ENCODE results near the gene N4BP3.
A peak's percentile ranks its signal among the peaks of the same experiment; 100 is the strongest.

Gene N4BP3

DNA sequence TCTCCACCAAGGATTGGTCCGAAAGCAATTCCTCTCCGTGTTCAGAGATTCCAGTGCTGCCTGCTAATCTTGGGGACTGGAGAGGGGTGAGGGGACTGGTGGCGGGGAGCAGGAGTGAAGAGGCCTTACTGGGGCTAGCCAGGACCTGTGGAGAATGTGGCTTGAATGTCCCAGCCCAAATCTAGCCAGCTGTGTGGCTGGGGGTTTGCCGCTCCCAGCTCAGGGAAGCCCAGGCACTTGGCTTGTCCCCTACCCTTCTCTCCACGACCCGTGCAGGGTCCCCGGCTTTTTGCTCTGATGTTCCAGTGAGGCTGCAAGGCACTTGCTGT is 2.4 kb downstream of the N4BP3 start:
- H3K9me3 ChIP-seq (ENCODE audit: low read length) = no peaks in the 10 kb centered on the region
- no peak overlapping the region for H3K4me3 ChIP-seq (ENCODE audit: low read depth in 1 of 2, low read length in 2 of 2)
- peaks cover 17 to 53% of the 10 kb centered on the region in 2 donors for H3K27me3 ChIP-seq (ENCODE audit: control insufficient read depth in 1 of 2, insufficient read depth in 2 of 2, low read length in 2 of 2)
- H3K4me1 ChIP-seq (ENCODE audit: insufficient read depth, low read length) = no peaks in the 10 kb centered on the region
- H3K27ac ChIP-seq (ENCODE audit: low read depth, low read length) = no peak overlapping the region
- H3K9ac ChIP-seq (ENCODE audit: low read length) = no peak overlapping the region
- no peaks in the 10 kb centered on the region for H3K36me3 ChIP-seq (ENCODE audit: insufficient read depth, low read length)

- H3K36me3 ChIP-seq (ENCODE audit: insufficient read depth, low read length) = no peaks in the 10 kb centered on the region
- peaks cover 17 to 54% of the 10 kb centered on the region in 2 donors for H3K27me3 ChIP-seq (ENCODE audit: control insufficient read depth in 1 of 2, insufficient read depth in 2 of 2, low read length in 2 of 2)
- H3K9me3 ChIP-seq (ENCODE audit: low read length) = no peaks in the 10 kb centered on the region
- peaks cover 1% of the 10 kb centered on the region for H3K4me1 ChIP-seq (ENCODE audit: insufficient read depth, low read length)
- H3K4me3 ChIP-seq (ENCODE audit: low read depth in 1 of 2, low read length in 2 of 2) = no peak overlapping the region
- H3K27ac ChIP-seq (ENCODE audit: low read depth, low read length) = no peak overlapping the region
- no peak overlapping the region for H3K9ac ChIP-seq (ENCODE audit: low read length)
Measured at GRCh38 chr5:178116143-178116885, 3.0 kb downstream of the N4BP3 start.

GRCh38 chr5:178117923-178118701 is 4.8 kb downstream of the N4BP3 start:
- H3K9ac ChIP-seq (ENCODE audit: low read length) = no peak overlapping the region
- H3K27me3 ChIP-seq (ENCODE audit: control insufficient read depth in 1 of 2, insufficient read depth in 2 of 2, low read length in 2 of 2) = peaks cover 17 to 50% of the 10 kb centered on the region in 2 donors
- H3K4me3 ChIP-seq (ENCODE audit: low read depth in 1 of 2, low read length in 2 of 2) = no peak overlapping the region
- H3K4me1 ChIP-seq (ENCODE audit: insufficient read depth, low read length) = peaks cover 15% of the 10 kb centered on the region
- no peak overlapping the region for H3K27ac ChIP-seq (ENCODE audit: low read depth, low read length)
- no peaks in the 10 kb centered on the region for H3K36me3 ChIP-seq (ENCODE audit: insufficient read depth, low read length)
- H3K9me3 ChIP-seq (ENCODE audit: low read length) = no peaks in the 10 kb centered on the region

- H3K9me3 ChIP-seq (ENCODE audit: low read length) = no peaks in the 10 kb centered on the region
- no peak overlapping the region for H3K9ac ChIP-seq (ENCODE audit: low read length)
- H3K27ac ChIP-seq (ENCODE audit: low read depth, low read length) = no peak overlapping the region
- H3K4me3 ChIP-seq (ENCODE audit: low read depth in 1 of 2, low read length in 2 of 2) = no peak overlapping the region
- H3K27me3 ChIP-seq (ENCODE audit: control insufficient read depth in 1 of 2, insufficient read depth in 2 of 2, low read length in 2 of 2) = peaks cover 7 to 33% of the 10 kb centered on the region in 2 donors
- peaks cover 21% of the 10 kb centered on the region for H3K4me1 ChIP-seq (ENCODE audit: insufficient read depth, low read length)
- no peaks in the 10 kb centered on the region for H3K36me3 ChIP-seq (ENCODE audit: insufficient read depth, low read length)
Measured at GRCh38 chr5:178119915-178120606, 6.7 kb downstream of the N4BP3 start.

DNA sequence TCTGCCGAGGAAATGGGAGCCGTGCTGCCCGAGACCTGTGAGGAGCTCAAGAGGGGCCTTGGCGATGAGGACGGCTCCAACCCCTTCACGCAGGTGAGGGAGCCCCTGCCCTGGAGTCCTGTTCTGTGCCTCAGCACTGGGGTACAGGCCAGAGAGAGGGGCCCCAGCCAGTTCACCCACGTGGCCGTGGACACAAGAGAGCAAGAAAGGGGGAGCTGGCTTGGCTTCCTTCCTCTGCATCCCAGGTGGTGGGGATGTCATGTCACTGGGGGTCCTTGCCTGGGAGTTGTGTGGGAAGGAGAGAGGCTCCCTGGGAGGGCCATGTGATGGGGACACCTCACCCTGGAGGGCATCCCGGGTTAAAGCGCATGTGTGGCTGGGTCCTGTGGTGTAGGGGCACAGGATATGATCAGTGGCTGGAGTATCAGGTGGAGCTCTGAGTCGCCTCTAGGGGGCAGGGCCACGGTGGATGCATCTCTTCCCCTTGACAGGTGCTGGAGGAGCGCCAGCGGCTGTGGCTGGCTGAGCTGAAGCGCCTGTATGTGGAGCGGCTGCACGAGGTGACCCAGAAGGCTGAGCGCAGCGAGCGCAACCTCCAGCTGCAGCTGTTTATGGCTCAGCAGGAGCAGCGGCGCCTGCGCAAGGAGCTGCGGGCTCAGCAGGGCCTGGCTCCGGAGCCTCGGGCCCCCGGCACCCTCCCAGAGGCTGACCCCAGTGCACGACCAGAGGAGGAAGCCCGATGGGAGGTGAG is 7.5 kb downstream of the N4BP3 start:
- Histone ChIP-seq H3K4me1 (ENCODE audit: insufficient read depth, low read length) (peaks cover 21% of the 10 kb centered on the region), H3K4me3 (ENCODE audit: low read depth in 1 of 2, low read length in 2 of 2) (peak overlapping the region; percentile 38 to 61), H3K9me3 (ENCODE audit: low read length) (no peaks in the 10 kb centered on the region), H3K9ac (ENCODE audit: low read length) (no peak overlapping the region), H3K27me3 (ENCODE audit: control insufficient read depth in 1 of 2, insufficient read depth in 2 of 2, low read length in 2 of 2) (peaks cover 0 to 27% of the 10 kb centered on the region in 2 donors), H3K27ac (ENCODE audit: low read depth, low read length) (no peak overlapping the region), H3K36me3 (ENCODE audit: insufficient read depth, low read length) (no peaks in the 10 kb centered on the region)

- Histone ChIP-seq H3K9ac (ENCODE audit: low read length) (no peak overlapping the region), H3K4me1 (ENCODE audit: insufficient read depth, low read length) (peaks cover 21% of the 10 kb centered on the region), H3K9me3 (ENCODE audit: low read length) (no peaks in the 10 kb centered on the region), H3K4me3 (ENCODE audit: low read depth in 1 of 2, low read length in 2 of 2) (peak overlapping the region; percentile 38 to 61), H3K36me3 (ENCODE audit: insufficient read depth, low read length) (no peaks in the 10 kb centered on the region), H3K27me3 (ENCODE audit: control insufficient read depth in 1 of 2, insufficient read depth in 2 of 2, low read length in 2 of 2) (peaks cover 0 to 18% of the 10 kb centered on the region in 2 donors), H3K27ac (ENCODE audit: low read depth, low read length) (no peak overlapping the region)
Measured at GRCh38 chr5:178121391-178122276, 8.3 kb downstream of the N4BP3 start.

DNA sequence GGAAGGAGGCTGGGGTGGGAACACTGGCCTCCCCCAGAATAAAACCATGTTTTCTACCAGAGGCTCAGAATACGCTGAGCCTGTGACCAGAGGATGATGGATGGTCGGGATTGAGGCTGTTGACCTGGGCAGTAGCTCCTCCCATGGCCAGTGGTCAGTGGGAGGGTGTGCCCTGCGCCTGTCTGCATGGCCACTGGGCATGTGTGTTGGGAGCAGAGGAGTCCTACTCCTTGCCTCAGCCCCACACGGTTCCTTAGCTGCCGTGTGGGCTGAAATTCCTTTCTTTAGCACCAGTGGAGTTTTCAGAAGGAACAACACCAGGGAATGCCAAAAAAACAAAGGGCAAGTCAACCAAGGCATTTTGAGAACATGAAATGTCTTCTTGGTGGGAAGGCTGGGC is 9.0 kb downstream of the N4BP3 start:
- Histone ChIP-seq H3K4me1 (ENCODE audit: insufficient read depth, low read length) (peaks cover 21% of the 10 kb centered on the region), H3K9ac (ENCODE audit: low read length) (no peak overlapping the region), H3K36me3 (ENCODE audit: insufficient read depth, low read length) (no peaks in the 10 kb centered on the region), H3K27ac (ENCODE audit: low read depth, low read length) (no peak overlapping the region), H3K27me3 (ENCODE audit: control insufficient read depth in 1 of 2, insufficient read depth in 2 of 2, low read length in 2 of 2) (peaks cover 0 to 11% of the 10 kb centered on the region in 2 donors), H3K4me3 (ENCODE audit: low read depth in 1 of 2, low read length in 2 of 2) (no peak overlapping the region), H3K9me3 (ENCODE audit: low read length) (no peaks in the 10 kb centered on the region)

DNA sequence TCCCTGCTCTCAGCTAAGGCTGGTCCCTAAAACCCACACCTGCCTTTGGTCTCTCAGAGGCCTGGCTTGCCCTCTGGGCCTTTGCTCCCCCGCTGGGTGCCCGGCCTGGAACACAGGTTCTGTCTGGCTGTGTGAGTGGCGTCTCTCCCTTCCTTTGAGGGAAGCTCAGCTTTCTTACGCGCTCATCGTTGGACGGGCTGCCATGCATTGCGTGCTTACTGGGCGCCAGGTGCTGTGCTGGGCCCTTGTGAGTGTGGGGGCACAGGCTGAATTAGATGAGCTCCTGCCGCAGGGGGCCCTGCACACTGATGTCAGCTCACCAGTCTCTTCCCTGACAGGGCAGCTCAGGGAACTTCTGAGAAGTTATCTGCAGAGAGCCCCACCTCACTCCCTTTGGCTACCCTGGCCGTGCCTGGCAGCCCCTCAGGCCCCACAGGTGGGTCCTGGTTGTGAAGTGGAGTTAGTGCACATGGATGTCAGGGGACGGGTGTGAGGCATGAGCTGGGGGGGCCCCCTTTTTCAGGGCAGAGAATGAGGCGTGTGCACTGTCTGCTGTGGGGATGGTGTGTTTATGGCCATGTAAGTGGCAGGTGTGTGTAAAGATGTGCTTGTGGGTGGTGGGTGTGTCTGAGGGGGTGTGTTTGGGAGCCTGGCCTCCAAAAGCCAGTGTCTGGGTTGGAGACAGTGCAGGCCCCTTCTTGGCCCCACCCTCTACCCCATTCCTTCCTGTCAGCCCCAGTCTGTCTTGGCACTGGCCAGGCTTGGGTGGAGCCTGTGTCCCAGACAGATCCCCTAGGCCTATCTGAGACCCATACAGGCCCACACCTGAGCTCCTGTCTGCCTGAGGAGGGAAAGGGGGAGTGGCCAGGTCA is 10.0 kb downstream of the N4BP3 start:
- Histone ChIP-seq H3K9ac (ENCODE audit: low read length) (no peak overlapping the region), H3K4me1 (ENCODE audit: insufficient read depth, low read length) (peaks cover 21% of the 10 kb centered on the region), H3K27me3 (ENCODE audit: control insufficient read depth in 1 of 2, insufficient read depth in 2 of 2, low read length in 2 of 2) (peaks cover 0 to 5% of the 10 kb centered on the region in 2 donors), H3K27ac (ENCODE audit: low read depth, low read length) (no peak overlapping the region), H3K4me3 (ENCODE audit: low read depth in 1 of 2, low read length in 2 of 2) (no peak overlapping the region), H3K36me3 (ENCODE audit: insufficient read depth, low read length) (no peaks in the 10 kb centered on the region), H3K9me3 (ENCODE audit: low read length) (no peaks in the 10 kb centered on the region)

- no peaks in the 10 kb centered on the region for H3K9me3 ChIP-seq (ENCODE audit: low read length)
- H3K9ac ChIP-seq (ENCODE audit: low read length) = no peak overlapping the region
- no peak overlapping the region for H3K27ac ChIP-seq (ENCODE audit: low read depth, low read length)
- no peak overlapping the region for H3K4me3 ChIP-seq (ENCODE audit: low read depth in 1 of 2, low read length in 2 of 2)
- H3K27me3 ChIP-seq (ENCODE audit: control insufficient read depth in 1 of 2, insufficient read depth in 2 of 2, low read length in 2 of 2) = peaks cover 0 to 5% of the 10 kb centered on the region in 2 donors
- no peaks in the 10 kb centered on the region for H3K36me3 ChIP-seq (ENCODE audit: insufficient read depth, low read length)
- peaks cover 21% of the 10 kb centered on the region for H3K4me1 ChIP-seq (ENCODE audit: insufficient read depth, low read length)
Measured at GRCh38 chr5:178123966-178124925, 10.9 kb downstream of the N4BP3 start.

Data from muscle layer of colon (tissue), 2 donors.